B cell (primary cell): Measurements from ENCODE around the gene IGSF8. TPM values are rescaled to one million over a fixed set of nuclear protein-coding genes. Genes with fewer than 3 reads are reported as not detected.

ENCODE experiments used
- ATAC-seq: fragments of 200-7000 bp; cut with Tn5 transposase; one replicate; pipeline ENCODE4 v1.10.0; 2021; ENCODE audit warnings: low read depth, mild to moderate bottlenecking, moderate number of reproducible peaks, moderate library complexity
- CTCF ChIA-PET: fragments of 350-600 bp; sonication (Branson Sonifier 250); formaldehyde crosslinking; loops from one replicate; lab custom pipeline; 2021; ENCODE audit warnings: antibody characterized with exemption, inconsistent platforms; lab: Charles Lee
- POLR2A ChIA-PET: fragments of 350-600 bp; sonication (Branson Sonifier 250); formaldehyde crosslinking; loops from one replicate; lab custom pipeline; 2021; ENCODE audit warnings: antibody characterized with exemption; lab: Charles Lee
- DNase-seq: peaks from one replicate; pipeline ENCODE4 v3.0.0; 2013
- H2AFZ ChIP-seq: 2 replicates; pipeline ENCODE4 v1.6.1; 2012; ENCODE audit warnings: mild to moderate bottlenecking, low read depth, low read length; ENCODE audit not compliant: insufficient read depth, poor library complexity, severe bottlenecking
- H3K27ac ChIP-seq, 2 donors: 1 replicate in 1 of 2; 2 replicates in 1 of 2; pipeline ENCODE4 v1.5.1; 2012 to 2013; ENCODE audit warnings: low read length in 2 of 2, mild to moderate bottlenecking in 2 of 2, moderate library complexity in 1 of 2
- H3K27me3 ChIP-seq, 4 experiments: fragments of 200-600 bp in 1 of 4; sonication (generic) in 1 of 4; replicated peaks in 1 of 4; 1 replicate in 2 of 4; 2 replicates in 2 of 4; pipeline versions ENCODE4 v1.6.1 to v1.7.0; 2013 to 2016; ENCODE audit warnings: low read length in 3 of 4, mild to moderate bottlenecking in 2 of 4, mixed read lengths in 1 of 4, moderate library complexity in 1 of 4; ENCODE audit not compliant: insufficient read depth in 4 of 4, control insufficient read depth in 3 of 4; ENCODE audit errors: control extremely low read depth in 1 of 4
- H3K36me3 ChIP-seq, 2 experiments: replicated peaks in 1 of 2; 1 replicate in 1 of 2; 2 replicates in 1 of 2; pipeline versions ENCODE4 v1.6.1 to v1.7.1; 2013; ENCODE audit warnings: low read length in 1 of 2; ENCODE audit not compliant: insufficient read depth in 2 of 2, control insufficient read depth in 1 of 2; ENCODE audit errors: control extremely low read depth in 1 of 2, extremely low read depth in 1 of 2
- H3K4me1 ChIP-seq, 2 donors: fragments of 200-600 bp in 1 of 2; sonication (generic) in 1 of 2; 1 replicate in 1 of 2; 2 replicates in 1 of 2; pipeline versions ENCODE4 v1.5.1 to v1.6.1; 2013 to 2017; ENCODE audit warnings: low read length in 2 of 2; ENCODE audit not compliant: control insufficient read depth in 2 of 2, insufficient read depth in 2 of 2
- H3K4me2 ChIP-seq: replicated peaks from 2 replicates; pipeline ENCODE3; 2012; ENCODE audit warnings: mild to moderate bottlenecking, low read depth, low read length; ENCODE audit not compliant: poor library complexity, severe bottlenecking
- H3K4me3 ChIP-seq, 5 experiments: fragments of 200-600 bp in 1 of 5; sonication (generic) in 1 of 5; 1 replicate in 3 of 5; 2 replicates in 2 of 5; pipeline versions ENCODE4 v1.5.1 to v1.7.0; 2011 to 2016; ENCODE audit warnings: low read length in 4 of 5, mild to moderate bottlenecking in 4 of 5, low read depth in 2 of 5, control low read depth in 1 of 5, moderate library complexity in 1 of 5; ENCODE audit not compliant: insufficient read depth in 1 of 5; ENCODE audit errors: control extremely low read depth in 1 of 5, extremely low read depth in 1 of 5
- H3K79me2 ChIP-seq: fragments of 200-600 bp; sonication (generic); one replicate; pipeline ENCODE4 v1.6.0; 2016; ENCODE audit warnings: low read length; ENCODE audit not compliant: control insufficient read depth, insufficient read depth
- H3K9ac ChIP-seq: fragments of 200-600 bp; sonication (generic); 2 replicates; pipeline ENCODE4 v1.6.1; 2017; ENCODE audit warnings: mild to moderate bottlenecking, low read length, moderate library complexity
- H3K9me3 ChIP-seq, 3 donors: one replicate each; pipeline versions ENCODE4 v1.6.1 to v1.7.1; 2013; ENCODE audit warnings: low read length in 2 of 3; ENCODE audit not compliant: control insufficient read depth in 2 of 3, insufficient read depth in 1 of 3; ENCODE audit errors: control extremely low read depth in 1 of 3
- H4K20me1 ChIP-seq: 2 replicates; pipeline ENCODE4 v1.6.0; 2012; ENCODE audit warnings: mild to moderate bottlenecking, low read length; ENCODE audit not compliant: insufficient read depth, control insufficient read depth, poor library complexity, severe bottlenecking
- H3K27ac Mint-ChIP-seq: one replicate; pipeline ENCODE4 v1.8.0; 2021; ENCODE audit warnings: mixed read lengths
- H3K27me3 Mint-ChIP-seq: one replicate; pipeline ENCODE4 v1.8.0; 2021; ENCODE audit warnings: mixed read lengths
- H3K4me1 Mint-ChIP-seq: one replicate; pipeline ENCODE4 v1.8.0; 2021; ENCODE audit warnings: mixed read lengths
- H3K4me3 Mint-ChIP-seq: one replicate; pipeline ENCODE4 v1.8.0; 2021; ENCODE audit warnings: mixed read lengths
- H3K9me3 Mint-ChIP-seq: one replicate; pipeline ENCODE4 v1.8.0; 2022; ENCODE audit warnings: mixed read lengths; ENCODE audit not compliant: insufficient read depth
- EZH2 ChIP-seq: IDR thresholded peaks from 2 replicates; pipeline ENCODE4 v1.6.1; 2012; ENCODE audit warnings: borderline replicate concordance, low read depth, mild to moderate bottlenecking, moderate library complexity, low read length; ENCODE audit not compliant: insufficient read depth, poor library complexity, severe bottlenecking
- WGBS: methylation state at CpG from one replicate; pipeline ENCODE4 v1.1.5; 2013; ENCODE audit warnings: missing lambda C conversion rate; ENCODE audit not compliant: insufficient coverage; 5-methylcytosine and 5-hydroxymethylcytosine counted together
- intact Hi-C: fragments of 100-400 bp; cut with micrococcal nuclease; formaldehyde crosslinking; loops from one replicate; pipeline ENCODE4 v1.10.0; 2022
- polyA plus RNA-seq: library from polyadenylated mRNA; depleted of rRNA; stranded (reverse); fragments of >200 nt; gene quantifications from 2 replicates; pipeline ENCODE4 v1.2.3, GENCODE V29; 2012
- total RNA-seq, 2 donors: library from RNA; stranded (reverse); fragments of 120-200 nt in 1 of 2; gene quantifications; 1 replicate in 1 of 2; 2 replicates in 1 of 2; pipeline versions ENCODE4 v1.2.3 to v1.2.4, GENCODE V29; 2013 to 2022
- TF ChIP-seq, protein P1 (sequence below): fragments of 200-600 bp; IDR thresholded peaks from one replicate; pipeline ENCODE4 v1.8.0; 2022; ENCODE audit warnings: antibody characterized with exemption, mild to moderate bottlenecking

IGSF8 gene
- total and polyA plus RNA-seq, 2 donors (not counting 1 experiment from before 2014, with no cell fraction given) = 37.2 to 56.0 TPM

DNA sequence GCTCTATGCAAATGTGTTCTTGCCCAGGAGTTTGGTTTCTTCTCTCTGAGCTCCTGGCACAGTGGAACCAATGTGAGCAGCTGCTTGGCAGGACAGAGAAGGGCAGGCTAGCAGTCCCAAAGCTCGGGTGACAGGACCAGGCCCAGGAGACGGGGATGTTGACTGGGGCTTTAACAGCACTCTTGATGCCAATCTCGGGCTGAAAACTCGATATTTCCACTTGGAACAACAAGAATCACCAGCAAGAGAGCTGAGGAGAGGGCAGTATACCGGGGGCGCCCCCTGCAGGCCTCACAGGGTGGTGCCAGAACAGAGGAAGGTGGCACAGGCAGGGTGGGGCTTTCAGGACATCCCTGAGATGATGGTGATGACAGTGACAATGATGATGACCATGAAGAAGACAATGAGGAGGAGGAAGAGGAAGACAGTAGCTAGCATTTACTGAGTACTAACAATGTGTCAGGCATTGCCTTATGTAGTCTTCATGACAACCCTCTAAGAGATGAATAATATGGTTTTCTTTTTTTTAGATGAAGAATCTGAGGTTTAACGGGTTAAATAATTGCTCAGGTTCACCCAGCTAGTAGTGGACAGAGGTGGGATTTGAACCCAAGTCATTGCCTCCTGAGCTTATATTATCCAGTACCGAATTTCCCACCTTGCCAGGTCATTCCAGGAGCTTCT lies 19.8 kb downstream of the IGSF8 start:
- WGBS = 6% methylated on average over 4 of the region's 8 CpGs
- H3K4me1 ChIP-seq = peaks cover 0 to 4% of the 10 kb centered on the region in 2 donors
- H4K20me1 ChIP-seq = no peaks in the 10 kb centered on the region
- Mint-ChIP-seq H3K4me1 (peaks cover 2% of the 10 kb centered on the region), H3K27me3 (peaks cover 54% of the 10 kb centered on the region), H3K27ac (no peak overlapping the region), H3K4me3 (no peak overlapping the region), H3K9me3 (no peaks in the 10 kb centered on the region)
- no peak overlapping the region for H2AFZ ChIP-seq
- no peak overlapping the region for H3K4me3 ChIP-seq
- CTCF ChIA-PET = interaction anchor here (0.6 to 5.4 kb wide), 22 partner anchors 7 to 1340 kb away, joined by 3 to 46 read pairs (median 4); partner anchors contain the start of genes IGSF8 and KCNJ10
- H3K4me2 ChIP-seq = no peak overlapping the region
- H3K27me3 ChIP-seq = peaks cover 0 to 51% (median 35%) of the 10 kb centered on the region in 4 experiments
- no peak overlapping the region for H3K9ac ChIP-seq
- H3K79me2 ChIP-seq = no peaks in the 10 kb centered on the region
- no peaks in the 10 kb centered on the region for H3K9me3 ChIP-seq
- TF ChIP-seq EZH2 = no peak
- TF ChIP-seq, protein P1, sequence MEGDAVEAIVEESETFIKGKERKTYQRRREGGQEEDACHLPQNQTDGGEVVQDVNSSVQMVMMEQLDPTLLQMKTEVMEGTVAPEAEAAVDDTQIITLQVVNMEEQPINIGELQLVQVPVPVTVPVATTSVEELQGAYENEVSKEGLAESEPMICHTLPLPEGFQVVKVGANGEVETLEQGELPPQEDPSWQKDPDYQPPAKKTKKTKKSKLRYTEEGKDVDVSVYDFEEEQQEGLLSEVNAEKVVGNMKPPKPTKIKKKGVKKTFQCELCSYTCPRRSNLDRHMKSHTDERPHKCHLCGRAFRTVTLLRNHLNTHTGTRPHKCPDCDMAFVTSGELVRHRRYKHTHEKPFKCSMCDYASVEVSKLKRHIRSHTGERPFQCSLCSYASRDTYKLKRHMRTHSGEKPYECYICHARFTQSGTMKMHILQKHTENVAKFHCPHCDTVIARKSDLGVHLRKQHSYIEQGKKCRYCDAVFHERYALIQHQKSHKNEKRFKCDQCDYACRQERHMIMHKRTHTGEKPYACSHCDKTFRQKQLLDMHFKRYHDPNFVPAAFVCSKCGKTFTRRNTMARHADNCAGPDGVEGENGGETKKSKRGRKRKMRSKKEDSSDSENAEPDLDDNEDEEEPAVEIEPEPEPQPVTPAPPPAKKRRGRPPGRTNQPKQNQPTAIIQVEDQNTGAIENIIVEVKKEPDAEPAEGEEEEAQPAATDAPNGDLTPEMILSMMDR = peak; percentile 83
- ATAC-seq = peak; percentile 70
- H3K27ac ChIP-seq = no peak overlapping the region
- intact Hi-C loops = loop anchor here (5.0 kb wide), 1 partner anchor 141 kb away; no protein-coding TSS in a partner anchor
- peak; percentile 66 for DNase-seq
- POLR2A ChIA-PET = no interaction called here
- no peaks in the 10 kb centered on the region for H3K36me3 ChIP-seq

DNA sequence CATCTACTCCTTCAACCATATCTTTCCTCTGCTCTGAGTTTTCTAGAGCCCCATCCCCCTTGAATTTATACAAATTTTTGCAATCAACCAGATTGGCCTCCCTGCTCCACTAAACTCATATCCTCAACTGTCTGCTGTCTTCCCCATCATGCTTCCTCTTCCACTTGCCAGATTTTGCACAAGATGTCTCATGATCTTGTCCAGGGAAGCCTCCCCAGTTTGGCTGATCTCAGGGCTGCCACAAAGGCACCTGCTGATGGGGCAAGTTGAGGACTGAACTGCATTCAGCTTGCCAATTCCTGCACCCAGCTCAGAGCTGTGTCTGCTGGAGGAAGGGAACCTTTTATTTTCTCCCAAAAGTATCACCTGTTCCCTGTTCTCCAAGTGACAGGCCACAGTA lies 20.9 kb downstream of the IGSF8 start:
- intact Hi-C loops = loop anchor here (5.0 kb wide), 1 partner anchor 140 kb away; no protein-coding TSS in a partner anchor
- Mint-ChIP-seq H3K9me3 (no peaks in the 10 kb centered on the region), H3K27me3 (peaks cover 58% of the 10 kb centered on the region), H3K4me3 (no peak overlapping the region), H3K4me1 (no peaks in the 10 kb centered on the region), H3K27ac (no peak overlapping the region)
- Histone ChIP-seq H3K4me3 (no peak overlapping the region), H2AFZ (no peak overlapping the region), H3K27ac (no peak overlapping the region), H3K4me1 (no peaks in the 10 kb centered on the region), H4K20me1 (no peaks in the 10 kb centered on the region), H3K9me3 (no peaks in the 10 kb centered on the region), H3K9ac (no peak overlapping the region), H3K79me2 (no peaks in the 10 kb centered on the region), H3K4me2 (no peak overlapping the region), H3K27me3 (peaks cover 0 to 42% (median 31%) of the 10 kb centered on the region in 4 experiments), H3K36me3 (no peaks in the 10 kb centered on the region)
- ATAC-seq (no peak), DNase-seq (no peak)
- CTCF ChIA-PET = interaction anchor here (1.4 to 5.4 kb wide), 10 partner anchors 8 to 945 kb away, joined by 3 to 46 read pairs (median 6); partner anchors contain the start of genes IGSF8 and KCNJ10
- POLR2A ChIA-PET = interaction anchor here (0.7 kb wide), 1 partner anchor 241 kb away, joined by 7 read pairs; no protein-coding TSS in a partner anchor
- TF ChIP-seq, protein P1 = no peak
- no peak for TF ChIP-seq EZH2
